AG10803 (cell line): ENCODE measurements around the gene GRK6.

Experiments
- DNase-seq: peaks from one replicate; pipeline ENCODE4 v3.0.0; 2010; ENCODE audit warnings: low read depth
- H3K4me3 ChIP-seq: 2 replicates; pipeline ENCODE4 v1.5.1; 2011; ENCODE audit warnings: mild to moderate bottlenecking, low read length, control low read depth
- TF ChIP-seq, protein P1 (sequence below): conservative IDR thresholded peaks from 2 replicates; pipeline ENCODE4 v1.5.1; 2011; ENCODE audit warnings: mild to moderate bottlenecking, low read length, control low read depth, inconsistent platforms

GRK6 gene

DNA sequence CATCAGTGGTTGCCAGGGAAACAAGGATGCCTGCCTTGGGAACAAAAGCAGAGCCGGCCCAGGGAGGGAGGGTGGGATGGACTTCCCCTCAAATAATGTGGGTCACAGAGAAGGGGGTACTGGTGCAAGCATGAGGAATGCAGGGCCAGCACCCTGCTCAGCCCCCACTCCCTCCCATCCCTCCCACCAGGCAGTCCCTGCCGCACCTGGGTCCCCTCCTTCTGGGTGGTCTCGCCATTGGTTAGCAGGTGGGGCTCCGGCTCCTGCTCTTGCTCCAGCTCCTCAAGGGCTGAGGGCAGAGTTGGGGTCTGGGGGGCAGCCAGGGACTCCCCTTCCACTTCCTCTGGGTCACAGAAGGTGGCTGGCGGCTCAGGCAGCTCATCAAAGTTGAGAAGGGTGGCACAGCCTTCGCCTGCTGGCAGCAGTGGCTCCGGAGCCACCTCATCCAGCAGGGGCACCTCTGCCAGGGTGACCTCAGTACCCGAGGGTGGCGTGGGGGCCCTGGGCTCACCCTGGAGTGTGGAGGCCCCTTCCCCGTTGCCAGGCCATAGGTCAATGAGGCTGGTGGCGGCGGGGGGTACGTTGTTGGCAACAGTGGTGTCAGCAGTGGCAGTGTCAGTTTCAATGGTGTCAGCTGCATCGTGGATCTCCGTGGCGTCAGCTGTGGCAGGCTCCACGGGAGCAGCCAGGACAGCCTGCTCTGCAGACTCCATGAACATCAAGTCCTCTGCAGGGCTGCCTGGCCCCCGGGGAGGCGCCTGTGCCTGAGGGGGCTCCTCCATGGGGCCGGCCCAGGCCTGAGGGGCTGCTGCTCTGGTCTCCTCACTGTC lies 31.6 kb downstream of the GRK6 start:
- H3K4me3 ChIP-seq, result no peak overlapping the region
- DNase-seq, result no peak
- TF ChIP-seq, protein P1, sequence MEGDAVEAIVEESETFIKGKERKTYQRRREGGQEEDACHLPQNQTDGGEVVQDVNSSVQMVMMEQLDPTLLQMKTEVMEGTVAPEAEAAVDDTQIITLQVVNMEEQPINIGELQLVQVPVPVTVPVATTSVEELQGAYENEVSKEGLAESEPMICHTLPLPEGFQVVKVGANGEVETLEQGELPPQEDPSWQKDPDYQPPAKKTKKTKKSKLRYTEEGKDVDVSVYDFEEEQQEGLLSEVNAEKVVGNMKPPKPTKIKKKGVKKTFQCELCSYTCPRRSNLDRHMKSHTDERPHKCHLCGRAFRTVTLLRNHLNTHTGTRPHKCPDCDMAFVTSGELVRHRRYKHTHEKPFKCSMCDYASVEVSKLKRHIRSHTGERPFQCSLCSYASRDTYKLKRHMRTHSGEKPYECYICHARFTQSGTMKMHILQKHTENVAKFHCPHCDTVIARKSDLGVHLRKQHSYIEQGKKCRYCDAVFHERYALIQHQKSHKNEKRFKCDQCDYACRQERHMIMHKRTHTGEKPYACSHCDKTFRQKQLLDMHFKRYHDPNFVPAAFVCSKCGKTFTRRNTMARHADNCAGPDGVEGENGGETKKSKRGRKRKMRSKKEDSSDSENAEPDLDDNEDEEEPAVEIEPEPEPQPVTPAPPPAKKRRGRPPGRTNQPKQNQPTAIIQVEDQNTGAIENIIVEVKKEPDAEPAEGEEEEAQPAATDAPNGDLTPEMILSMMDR, result no peak

DNA sequence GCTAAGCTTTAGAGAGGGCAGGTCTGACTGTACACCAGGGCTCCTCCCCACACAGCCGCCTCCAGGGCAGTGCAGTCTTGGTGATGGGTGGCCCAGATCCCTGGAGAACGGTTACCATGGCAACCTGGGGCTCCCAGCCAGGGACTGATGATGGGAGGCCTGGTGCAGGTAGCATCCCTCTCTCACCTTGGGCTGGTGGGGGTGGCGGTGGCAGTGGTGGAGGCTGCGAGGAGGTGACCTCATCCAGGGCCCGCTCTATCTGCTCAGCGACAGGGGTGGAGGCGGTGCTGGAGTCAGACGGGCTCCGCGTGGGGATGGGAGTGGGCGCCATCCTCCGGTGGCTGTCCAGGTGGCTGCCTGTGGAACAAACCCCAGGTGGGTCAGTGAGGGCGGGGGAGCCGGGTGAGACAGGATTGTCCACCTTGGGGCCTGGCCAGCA lies 32.5 kb downstream of the GRK6 start:
- no peak overlapping the region for H3K4me3 ChIP-seq
- TF ChIP-seq, protein P1, result no peak
- DNase-seq, result no peak

DNA sequence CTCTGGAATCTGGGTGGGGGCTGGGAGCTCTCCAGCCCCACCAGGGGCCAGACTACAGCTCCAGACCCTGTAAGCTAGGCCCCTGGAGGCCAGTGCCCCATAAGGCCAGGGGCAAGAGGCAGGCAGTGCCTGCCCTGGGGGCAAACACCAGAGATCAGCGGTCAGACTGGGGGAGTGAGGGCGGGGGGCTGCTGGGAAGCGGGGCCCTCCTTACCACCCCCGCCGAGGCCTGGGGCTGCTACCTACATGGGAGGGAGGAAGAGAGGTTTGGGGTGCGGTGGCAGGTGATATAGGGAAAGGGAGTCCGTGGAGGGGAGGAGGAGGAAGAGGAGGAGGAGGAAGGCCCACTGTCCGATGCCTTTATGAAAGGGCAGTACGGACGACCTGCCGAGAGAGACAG lies 32.9 kb downstream of the GRK6 start:
- no peak for DNase-seq
- no peak overlapping the region for H3K4me3 ChIP-seq
- TF ChIP-seq, protein P1, result no peak

DNA sequence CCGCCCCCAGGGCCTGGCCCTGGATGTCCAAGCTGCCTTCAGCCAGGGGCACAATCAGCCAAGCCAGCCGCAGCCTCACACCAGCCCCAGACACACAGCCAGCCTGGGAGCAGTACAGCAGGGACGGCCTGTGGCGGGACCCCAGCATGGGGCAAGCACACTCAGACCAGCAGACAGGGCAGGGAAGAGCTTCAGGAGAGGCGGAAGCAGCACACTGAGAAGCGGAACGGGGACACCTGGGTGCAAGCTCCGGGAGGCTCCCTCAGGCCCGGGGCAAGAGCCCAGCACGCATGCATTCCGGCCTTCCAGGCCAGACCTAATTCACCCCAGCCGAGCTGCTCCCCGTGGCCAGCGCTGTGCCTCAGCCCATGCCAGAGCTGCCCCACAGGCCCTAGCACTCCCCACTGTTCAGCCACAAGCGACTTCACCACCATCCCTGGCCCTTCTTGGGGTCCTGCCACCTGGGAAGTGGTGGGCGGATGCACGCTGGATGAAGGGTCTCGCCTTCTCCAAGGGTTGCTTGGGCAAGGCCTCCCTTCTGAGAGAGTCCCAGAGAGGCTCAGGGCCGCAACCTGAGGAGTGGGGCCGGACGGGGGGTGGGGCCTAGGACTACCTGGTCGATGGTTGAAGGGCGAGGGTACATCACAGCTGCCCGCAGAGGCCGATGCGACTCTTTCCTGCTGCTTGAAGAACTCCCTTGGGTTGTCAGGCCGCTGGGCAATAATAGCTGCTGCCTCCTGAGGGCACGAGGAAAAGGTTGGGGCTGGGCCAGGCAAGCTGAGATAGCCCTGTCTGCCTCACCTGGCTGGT lies 33.5 kb downstream of the GRK6 start:
- TF ChIP-seq, protein P1, result no peak
- H3K4me3 ChIP-seq, result no peak overlapping the region
- DNase-seq, result no peak

DNA sequence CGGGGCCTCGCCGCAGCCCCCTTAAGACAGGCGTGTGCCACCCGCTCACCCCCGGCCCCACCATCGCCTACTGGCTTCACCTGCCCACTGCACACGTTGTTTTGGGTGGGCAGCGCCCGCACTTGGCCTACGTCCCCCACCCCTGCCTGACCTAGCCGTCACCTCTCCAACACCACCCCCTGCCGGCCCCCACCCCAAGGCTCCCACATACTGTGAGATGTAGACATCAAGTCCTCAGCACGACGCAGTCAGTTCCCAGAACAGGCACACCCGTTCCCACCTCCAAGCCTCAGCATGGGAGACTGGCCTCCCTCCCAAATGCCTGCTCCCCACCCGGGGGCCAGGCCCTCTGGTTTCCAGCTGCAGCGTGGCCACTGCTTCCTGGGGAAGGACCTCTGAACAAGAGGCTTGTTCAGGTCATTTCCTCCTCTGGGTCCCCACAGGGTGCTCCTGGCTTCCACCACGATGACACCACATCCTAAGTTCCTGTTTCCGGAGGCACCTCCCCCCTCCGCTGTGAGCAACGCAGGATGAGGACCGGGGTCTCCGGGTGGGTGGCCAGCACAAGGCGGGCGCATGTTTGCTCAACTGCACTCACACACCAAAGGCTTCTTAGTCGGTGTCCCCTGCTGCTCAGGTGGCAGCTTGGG lies 35.7 kb downstream of the GRK6 start:
- TF ChIP-seq, protein P1, result no peak
- H3K4me3 ChIP-seq, result no peak overlapping the region
- no peak for DNase-seq

DNA sequence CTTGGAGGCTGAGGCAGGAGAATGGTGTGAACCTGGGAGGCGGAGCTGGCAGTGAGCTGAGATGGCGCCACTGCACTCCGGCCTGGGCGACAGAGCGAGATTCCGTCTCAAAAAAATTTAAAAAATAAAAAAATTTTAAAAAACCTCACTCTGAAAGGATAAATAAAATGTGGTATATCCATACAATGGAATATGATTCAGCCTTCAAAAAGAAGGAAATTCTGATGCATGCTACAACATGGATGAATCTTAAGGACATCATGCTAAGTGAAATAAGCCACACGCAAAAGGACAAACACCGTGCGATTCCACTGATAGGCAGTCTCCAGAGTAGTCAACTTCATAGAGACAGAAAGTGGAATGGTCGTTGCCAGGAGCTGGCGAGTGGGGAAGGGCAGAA lies 38.6 kb downstream of the GRK6 start:
- TF ChIP-seq, protein P1, result no peak
- no peak overlapping the region for H3K4me3 ChIP-seq
- DNase-seq, result no peak
